ENCODE results near the gene SYT2.

- TF ChIP-seq POLR2A (IDR thresholded peaks at IDR 0.05) = no peak
- TF ChIP-seq POLR2AphosphoS5 (IDR thresholded peaks at IDR 0.05) = no peak
Observed at GRCh38 chr1:202625416-202626360, 84.6 kb downstream of the SYT2 start.

Data from gastroesophageal sphincter (tissue), 2 donors.